Calu3 (cell line): ENCODE data around the gene SLMAP. TPM values are rescaled to one million over a fixed set of nuclear protein-coding genes. Genes with fewer than 3 reads are reported as not detected.
A peak's percentile ranks its signal among the peaks of the same experiment; 100 is the strongest.

Experiments used
- BruUV-seq: library from RNA; stranded (reverse); fragments of 400-500 nt; replicated peaks from 2 replicates; lab custom pipeline; 2021; lab: Mats Ljungman, UMichigan
- CTCF ChIA-PET: fragments of 300-600 bp; sonication (Branson Sonifier 250); formaldehyde crosslinking; loops from one replicate; lab custom pipeline; 2022; ENCODE audit warnings: antibody characterized with exemption; lab: Charles Lee
- DNase-seq: peaks from one replicate; pipeline ENCODE4 v3.0.0; 2022
- H3K27ac Mint-ChIP-seq: one replicate; pipeline ENCODE4 v1.8.0; 2022; ENCODE audit warnings: mixed read lengths; ENCODE audit not compliant: unreplicated experiment
- H3K27me3 Mint-ChIP-seq: one replicate; pipeline ENCODE4 v1.8.0; 2022; ENCODE audit warnings: mixed read lengths; ENCODE audit not compliant: unreplicated experiment
- H3K36me3 Mint-ChIP-seq: one replicate; pipeline ENCODE4 v1.8.0; 2022; ENCODE audit warnings: mild to moderate bottlenecking, moderate library complexity, mixed read lengths; ENCODE audit not compliant: insufficient read depth, unreplicated experiment
- H3K4me1 Mint-ChIP-seq: one replicate; pipeline ENCODE4 v1.8.0; 2022; ENCODE audit warnings: mild to moderate bottlenecking, low read depth, mixed read lengths; ENCODE audit not compliant: unreplicated experiment
- H3K4me3 Mint-ChIP-seq: one replicate; pipeline ENCODE4 v1.8.0; 2022; ENCODE audit warnings: mild to moderate bottlenecking, low read depth, moderate library complexity, mixed read lengths; ENCODE audit not compliant: unreplicated experiment
- H3K9me3 Mint-ChIP-seq: one replicate; pipeline ENCODE4 v1.8.0; 2022; ENCODE audit warnings: low read depth, mixed read lengths; ENCODE audit not compliant: unreplicated experiment
- CTCF ChIP-seq: fragments of 200-600 bp; IDR thresholded peaks from one replicate; pipeline ENCODE4 v1.8.0; 2022; ENCODE audit warnings: antibody characterized with exemption; ENCODE audit not compliant: unreplicated experiment
- intact Hi-C: fragments of 100-400 bp; cut with micrococcal nuclease; formaldehyde crosslinking; loops from one replicate; pipeline ENCODE4 v1.10.0; 2022; ENCODE audit not compliant: unreplicated experiment
- total RNA-seq: library from RNA; stranded (reverse); gene quantifications from 2 replicates; pipeline ENCODE4 v1.2.3, GENCODE V29; 2022

Gene SLMAP
- total RNA-seq, 1 experiment from 2014 or later = 114 TPM

- no TSS peak for BruUV-seq
Measured at GRCh38 chr3:57794951-57795350, 38.8 kb downstream of the SLMAP start.

GRCh38 chr3:57796261-57796660 lies 40.2 kb downstream of the SLMAP start:
- CTCF ChIA-PET = interaction anchor here (0.6 kb wide), 1 partner anchor 37 kb away, joined by 4 read pairs; no protein-coding TSS in a partner anchor
- BruUV-seq = no TSS peak
- Mint-ChIP-seq H3K4me3 (peak overlapping the region; percentile 4), H3K36me3 (no peaks in the 10 kb centered on the region), H3K9me3 (no peaks in the 10 kb centered on the region), H3K27me3 (no peaks in the 10 kb centered on the region), H3K4me1 (peaks cover 50% of the 10 kb centered on the region), H3K27ac (peak overlapping the region; percentile 43)
- no peak for TF ChIP-seq CTCF
- intact Hi-C loops = loop anchor here (2.0 kb wide), 1 partner anchor 17 kb away; no protein-coding TSS in a partner anchor
- DNase-seq = no peak

More at GRCh38 chr3:57794951-57795350, 38.8 kb downstream of the SLMAP start:
- Mint-ChIP-seq H3K36me3 (no peaks in the 10 kb centered on the region), H3K4me3 (no peak overlapping the region), H3K27ac (no peak overlapping the region), H3K4me1 (peaks cover 41% of the 10 kb centered on the region), H3K9me3 (no peaks in the 10 kb centered on the region), H3K27me3 (no peaks in the 10 kb centered on the region)
- CTCF ChIA-PET = interaction anchor here (0.7 kb wide), 1 partner anchor 67 kb away, joined by 3 read pairs; no protein-coding TSS in a partner anchor
- TF ChIP-seq CTCF = no peak
- intact Hi-C loops = no loop called here
- no peak for DNase-seq

- CTCF ChIA-PET = interaction anchor here (0.7 kb wide), 1 partner anchor 337 kb away, joined by 12 read pairs; no protein-coding TSS in a partner anchor
- Mint-ChIP-seq H3K27ac (no peak overlapping the region), H3K36me3 (no peaks in the 10 kb centered on the region), H3K4me3 (peak overlapping the region; percentile 2), H3K4me1 (peaks cover 62% of the 10 kb centered on the region), H3K9me3 (no peaks in the 10 kb centered on the region), H3K27me3 (no peaks in the 10 kb centered on the region)
- intact Hi-C loops = loop anchor here (2.0 kb wide), 1 partner anchor 19 kb away; no protein-coding TSS in a partner anchor
- no peak for DNase-seq
- no TSS peak for BruUV-seq
- no peak for TF ChIP-seq CTCF
Measured at GRCh38 chr3:57797701-57798487, 41.8 kb downstream of the SLMAP start.

GRCh38 chr3:57803647-57804081 lies 47.6 kb downstream of the SLMAP start:
- Mint-ChIP-seq H3K27me3 (no peaks in the 10 kb centered on the region), H3K4me1 (peaks cover 76% of the 10 kb centered on the region), H3K36me3 (peaks cover 19% of the 10 kb centered on the region), H3K4me3 (peak overlapping the region; percentile 57), H3K9me3 (no peaks in the 10 kb centered on the region), H3K27ac (peak overlapping the region; percentile 95)
- CTCF ChIA-PET = interaction anchor here (0.6 kb wide), 2 partner anchors 72 to 359 kb away, joined by 4 to 6 read pairs; no protein-coding TSS in a partner anchor
- intact Hi-C loops = loop anchor here (5.0 kb wide), 1 partner anchor 111 kb away; the partner anchor contains the start of gene DENND6A
- no TSS peak for BruUV-seq
- TF ChIP-seq CTCF = no peak
- peak; percentile 65 for DNase-seq
